Measurements from ENCODE around the gene COA4.

The COA4 gene

DNA sequence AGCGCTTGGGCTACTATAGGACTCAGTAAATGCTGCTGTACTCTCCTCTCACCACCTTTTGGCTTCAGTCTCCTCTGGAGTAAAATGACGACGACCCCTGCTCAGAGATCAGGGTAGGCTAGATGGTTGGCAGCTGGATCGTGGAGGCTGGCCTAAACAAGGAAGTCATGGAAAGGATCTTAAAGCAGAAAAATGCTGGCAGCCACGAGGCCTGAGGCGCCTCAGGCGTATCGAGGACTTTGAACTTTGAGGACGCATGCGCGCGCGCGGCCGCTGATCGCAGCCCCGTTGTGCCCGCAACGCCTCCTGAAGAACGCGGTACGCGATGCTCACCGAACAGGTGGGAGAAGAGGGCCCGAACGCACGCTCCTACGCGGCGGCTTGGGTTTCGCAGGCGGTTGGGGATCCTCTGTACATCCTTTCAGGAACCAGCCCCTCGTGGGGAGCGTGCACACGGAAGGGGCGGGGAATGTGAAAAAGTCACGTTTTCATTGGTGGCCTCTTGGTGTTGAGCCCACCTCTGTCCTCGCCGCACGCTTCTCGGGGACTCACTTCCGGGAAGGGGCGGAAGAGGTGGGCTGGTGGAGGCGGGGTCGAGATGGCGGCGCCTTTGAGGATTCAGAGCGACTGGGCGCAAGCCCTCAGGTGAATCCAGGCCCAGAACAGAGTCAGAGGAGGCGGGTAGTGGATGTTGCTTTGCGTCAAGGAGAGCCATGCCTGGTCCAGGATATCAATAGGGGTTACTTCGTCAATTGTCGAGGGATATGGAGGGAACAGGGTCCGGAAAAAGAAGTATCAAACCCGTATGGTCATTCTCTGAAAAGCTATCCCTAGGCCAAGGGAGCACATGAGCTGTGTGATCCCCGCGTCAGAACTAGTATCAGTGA lies at the start of gene COA4, which contains the start of gene PAAF1:
TSS of gene COA4 (minus strand) at position 423 of the 887 bp plus-strand sequence. CDS start 3,468 bp downstream, outside the sequence.
TSS of gene PAAF1 (plus strand) at position 576 of the 887 bp plus-strand sequence. CDS start at position 599, 23 bp downstream.
- H3K4me3 Mint-ChIP-seq = peak within 1 kb of the TSS; percentile 99
- ATAC-seq (ENCODE audit: low read depth) = peak; percentile 98
- H3K27me3 Mint-ChIP-seq = no peaks in the 10 kb centered on the region
- H3K4me1 Mint-ChIP-seq = peaks cover 24% of the 10 kb centered on the region
- no peaks in the 10 kb centered on the region for H3K9me3 Mint-ChIP-seq
- DNase-seq (ENCODE audit: low spot score in 2 of 2) = peak; percentile 79 to 88
- H3K36me3 Mint-ChIP-seq = peaks cover 8% of the 10 kb centered on the region
- peak within 1 kb of the TSS; percentile 95 for H3K27ac Mint-ChIP-seq

DNA sequence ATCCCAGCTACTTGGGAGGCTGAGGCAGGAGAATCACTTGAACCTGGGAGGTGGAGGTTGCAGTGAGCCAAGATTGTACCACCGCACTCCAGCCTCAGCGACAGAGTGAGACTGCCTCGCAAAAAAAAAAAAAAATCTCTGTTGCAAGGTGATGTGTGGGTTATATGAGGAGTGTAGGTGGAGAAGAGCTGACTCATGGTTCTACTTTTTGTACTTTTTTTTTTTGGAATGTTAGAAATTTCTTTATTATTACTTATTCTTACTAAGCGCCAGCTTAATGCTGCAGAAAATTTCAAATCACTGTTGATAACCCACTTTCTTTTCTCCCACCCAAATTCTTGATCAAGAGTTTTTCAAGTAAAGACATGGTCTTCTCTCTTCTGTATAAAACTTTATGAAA lies 44.5 kb upstream of the COA4 start:
- Mint-ChIP-seq H3K27ac (no peak overlapping the region), H3K9me3 (no peaks in the 10 kb centered on the region), H3K36me3 (peaks cover 25% of the 10 kb centered on the region), H3K27me3 (no peaks in the 10 kb centered on the region), H3K4me3 (no peak overlapping the region), H3K4me1 (no peaks in the 10 kb centered on the region)
- DNase-seq (ENCODE audit: low spot score in 2 of 2) (no peak), ATAC-seq (ENCODE audit: low read depth) (no peak)

DNA sequence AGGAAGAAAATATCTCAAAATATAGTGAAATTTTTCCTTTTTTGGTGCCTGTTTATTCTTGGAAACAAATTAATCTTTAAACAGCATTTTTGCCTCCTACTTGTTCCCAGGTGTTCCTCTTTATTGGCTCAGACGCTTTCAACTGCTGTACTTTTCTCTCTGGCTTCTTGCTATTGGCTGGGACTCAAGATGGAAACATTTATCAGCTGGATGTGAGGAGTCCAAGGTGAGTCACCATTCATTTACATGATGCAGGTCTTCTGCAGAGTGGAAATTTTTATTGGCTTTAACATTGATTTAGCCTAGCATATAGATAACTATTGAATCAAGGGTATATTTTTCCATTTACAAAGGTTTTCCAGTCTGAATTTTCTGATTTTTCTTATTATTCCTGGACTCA lies 39.8 kb upstream of the COA4 start:
- peaks cover 34% of the 10 kb centered on the region for H3K36me3 Mint-ChIP-seq
- no peaks in the 10 kb centered on the region for H3K27me3 Mint-ChIP-seq
- no peaks in the 10 kb centered on the region for H3K4me1 Mint-ChIP-seq
- H3K27ac Mint-ChIP-seq = no peak overlapping the region
- DNase-seq (ENCODE audit: low spot score in 2 of 2) (no peak), ATAC-seq (ENCODE audit: low read depth) (no peak)
- H3K4me3 Mint-ChIP-seq = no peak overlapping the region
- H3K9me3 Mint-ChIP-seq = no peaks in the 10 kb centered on the region

DNA sequence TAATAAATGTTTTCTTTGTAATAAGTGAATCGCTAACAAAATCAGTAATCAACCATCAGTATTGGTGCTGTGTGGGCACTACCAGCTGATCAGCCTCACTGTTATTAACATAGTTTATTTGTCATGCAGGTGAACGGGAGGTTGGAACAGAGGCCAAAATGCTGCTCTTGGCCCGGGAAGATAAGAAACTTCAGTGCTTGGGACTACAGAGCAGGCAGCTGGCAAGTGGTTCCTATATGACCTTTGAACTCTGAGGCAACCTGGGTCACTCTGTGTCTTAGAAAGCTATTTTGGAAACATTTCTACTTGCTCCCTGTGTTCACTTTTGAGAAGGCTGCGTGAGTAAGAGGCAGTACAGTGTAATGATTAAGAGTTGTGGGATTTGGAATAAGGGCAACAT lies 37.6 kb upstream of the COA4 start:
- Mint-ChIP-seq H3K4me1 (no peaks in the 10 kb centered on the region), H3K36me3 (peaks cover 38% of the 10 kb centered on the region), H3K27me3 (no peaks in the 10 kb centered on the region), H3K27ac (no peak overlapping the region), H3K4me3 (no peak overlapping the region), H3K9me3 (no peaks in the 10 kb centered on the region)
- DNase-seq (ENCODE audit: low spot score in 2 of 2) (no peak), ATAC-seq (ENCODE audit: low read depth) (no peak)

DNA sequence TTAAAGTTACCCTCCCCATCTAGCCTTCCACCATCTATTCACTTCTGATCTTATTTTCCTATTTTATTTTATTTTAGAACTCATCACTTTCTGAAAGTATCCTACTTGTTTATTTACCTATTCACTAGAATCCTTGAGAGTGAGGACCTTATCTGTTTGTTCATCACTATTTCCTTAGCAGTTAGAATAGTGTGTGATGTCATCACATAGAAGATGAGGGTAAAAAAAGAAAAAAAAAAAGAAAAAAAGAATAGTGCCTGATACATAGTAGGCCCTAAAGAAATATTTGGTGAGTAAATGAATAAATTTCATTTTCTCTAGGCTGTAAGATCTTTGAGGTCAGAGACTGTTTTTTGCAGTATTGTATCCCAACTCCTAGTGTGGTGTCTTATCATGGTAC lies 36.8 kb upstream of the COA4 start:
- Mint-ChIP-seq H3K27ac (no peak overlapping the region), H3K4me1 (no peaks in the 10 kb centered on the region), H3K9me3 (no peaks in the 10 kb centered on the region), H3K27me3 (no peaks in the 10 kb centered on the region), H3K4me3 (no peak overlapping the region), H3K36me3 (peaks cover 34% of the 10 kb centered on the region)
- DNase-seq (ENCODE audit: low spot score in 2 of 2) (no peak), ATAC-seq (ENCODE audit: low read depth) (no peak)

DNA sequence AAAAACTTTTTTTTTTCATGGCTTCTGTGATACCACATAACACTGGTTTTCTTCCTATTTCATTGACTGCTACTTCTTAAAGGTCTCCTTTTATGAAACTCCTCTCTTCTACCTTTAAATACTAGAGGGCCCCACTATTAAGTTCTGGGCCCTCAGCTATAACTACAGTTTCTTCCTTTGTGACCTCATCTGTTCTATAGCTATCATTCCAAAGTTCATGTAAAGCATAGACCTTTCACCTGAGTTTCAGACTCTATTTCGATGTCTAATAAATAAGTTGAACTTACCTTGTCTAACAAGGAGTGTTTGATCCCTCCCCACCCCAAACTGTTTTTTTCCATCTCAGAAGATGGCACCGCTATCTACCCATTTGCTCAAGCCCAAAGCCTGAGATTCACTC lies 35.4 kb upstream of the COA4 start:
- ATAC-seq (ENCODE audit: low read depth) (no peak), DNase-seq (ENCODE audit: low spot score in 2 of 2) (no peak)
- Mint-ChIP-seq H3K4me1 (no peaks in the 10 kb centered on the region), H3K4me3 (no peak overlapping the region), H3K27me3 (no peaks in the 10 kb centered on the region), H3K27ac (no peak overlapping the region), H3K9me3 (no peaks in the 10 kb centered on the region), H3K36me3 (peaks cover 33% of the 10 kb centered on the region)

DNA sequence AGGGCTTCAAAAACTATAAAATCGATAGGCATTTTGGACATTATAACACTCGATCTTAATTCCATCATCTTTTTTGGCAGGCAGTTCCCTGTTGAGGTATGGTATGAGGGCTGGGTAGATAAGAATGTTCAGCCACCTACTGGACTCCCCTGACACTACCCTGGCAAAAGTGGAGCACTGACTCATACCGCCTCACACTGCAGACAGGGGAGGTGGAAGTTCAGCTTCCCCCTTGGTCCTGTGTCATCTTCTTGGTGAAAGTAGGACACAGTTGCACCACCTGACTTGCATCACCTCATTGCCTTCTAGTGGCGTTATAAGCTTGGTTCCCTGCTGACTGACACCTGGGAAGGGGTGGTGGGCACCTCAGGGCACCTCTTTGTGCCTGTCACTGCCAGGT lies 30.5 kb upstream of the COA4 start:
- DNase-seq (ENCODE audit: low spot score in 2 of 2) (no peak), ATAC-seq (ENCODE audit: low read depth) (no peak)
- H3K27ac Mint-ChIP-seq = no peak overlapping the region
- H3K4me3 Mint-ChIP-seq = no peak overlapping the region
- H3K36me3 Mint-ChIP-seq = peaks cover 19% of the 10 kb centered on the region
- H3K9me3 Mint-ChIP-seq = no peaks in the 10 kb centered on the region
- no peaks in the 10 kb centered on the region for H3K4me1 Mint-ChIP-seq
- H3K27me3 Mint-ChIP-seq = no peaks in the 10 kb centered on the region

DNA sequence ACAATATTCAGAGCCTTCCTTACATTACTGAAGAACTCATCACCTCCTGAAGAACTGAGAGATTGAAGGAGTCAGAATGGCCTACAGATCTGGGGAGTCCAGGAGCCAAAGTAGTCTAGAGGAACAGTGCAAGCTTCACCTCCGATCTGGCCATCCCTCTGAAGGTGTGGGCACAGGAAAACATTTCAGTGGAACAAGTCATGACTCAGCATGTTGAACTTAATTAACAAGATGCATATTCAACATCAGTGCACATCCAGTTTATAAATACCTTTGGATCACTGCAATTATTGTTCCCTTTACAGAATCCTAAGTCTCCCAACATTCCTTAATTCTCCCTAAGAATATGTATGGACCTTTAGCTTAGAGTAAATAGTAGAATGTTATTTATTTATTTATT lies 25.7 kb upstream of the COA4 start:
- H3K9me3 Mint-ChIP-seq = no peaks in the 10 kb centered on the region
- ATAC-seq (ENCODE audit: low read depth) (no peak), DNase-seq (ENCODE audit: low spot score in 2 of 2) (no peak)
- H3K27me3 Mint-ChIP-seq = no peaks in the 10 kb centered on the region
- H3K27ac Mint-ChIP-seq = no peak overlapping the region
- H3K4me3 Mint-ChIP-seq = no peak overlapping the region
- no peaks in the 10 kb centered on the region for H3K4me1 Mint-ChIP-seq
- peaks cover 15% of the 10 kb centered on the region for H3K36me3 Mint-ChIP-seq

DNA sequence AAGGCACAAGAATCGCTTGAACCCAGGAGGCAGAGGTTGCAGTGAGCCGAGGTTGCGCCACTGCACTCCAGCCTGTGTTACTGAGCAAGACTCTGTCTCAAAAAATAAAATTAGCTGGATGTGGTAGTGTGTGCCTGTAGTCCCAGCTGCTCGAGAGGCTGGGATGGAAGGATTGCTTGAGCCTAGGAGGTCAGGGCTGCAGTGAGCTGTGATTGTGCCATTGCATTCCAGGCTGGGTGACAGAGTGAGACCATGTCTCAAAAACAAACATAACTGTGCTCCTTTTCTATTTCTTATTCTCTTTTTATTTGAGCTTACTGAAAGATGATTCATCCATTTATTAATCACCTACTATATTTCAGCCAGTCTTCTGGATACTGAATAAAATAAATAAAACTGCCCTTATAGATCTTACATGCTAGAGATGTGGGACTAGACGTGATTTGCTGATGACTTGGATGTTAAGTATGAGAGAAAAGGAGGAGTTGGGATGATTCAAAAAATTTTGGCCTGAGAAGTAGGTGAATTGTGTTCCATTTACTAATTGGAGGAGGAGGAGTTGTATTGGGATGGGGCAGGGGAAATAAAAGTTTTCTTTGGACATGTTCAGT lies 18.2 kb upstream of the COA4 start:
- H3K36me3 Mint-ChIP-seq = peaks cover 13% of the 10 kb centered on the region
- no peaks in the 10 kb centered on the region for H3K4me1 Mint-ChIP-seq
- H3K27me3 Mint-ChIP-seq = no peaks in the 10 kb centered on the region
- no peaks in the 10 kb centered on the region for H3K9me3 Mint-ChIP-seq
- H3K27ac Mint-ChIP-seq = no peak overlapping the region
- ATAC-seq (ENCODE audit: low read depth) (no peak), DNase-seq (ENCODE audit: low spot score in 2 of 2) (no peak)
- no peak overlapping the region for H3K4me3 Mint-ChIP-seq

DNA sequence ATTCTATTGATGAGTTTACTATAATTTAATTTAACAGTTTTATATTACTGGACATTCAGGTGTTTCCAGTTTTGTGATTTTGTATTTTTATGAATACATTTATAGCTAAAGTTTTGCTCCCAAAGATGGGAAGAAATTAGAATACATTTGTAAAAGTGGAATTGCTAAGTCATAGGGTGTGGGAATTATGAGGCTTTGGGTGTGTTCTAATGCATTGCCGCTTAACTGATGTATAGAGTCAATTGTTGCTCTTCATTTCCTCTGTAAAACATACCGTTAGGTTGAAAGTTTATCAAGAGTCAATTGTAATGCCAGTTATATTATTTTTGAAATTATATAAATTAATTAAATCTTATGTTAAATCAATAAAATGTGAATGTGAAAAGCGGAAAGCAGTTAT lies 16.4 kb upstream of the COA4 start:
- Mint-ChIP-seq H3K9me3 (no peaks in the 10 kb centered on the region), H3K27ac (no peak overlapping the region), H3K36me3 (peaks cover 17% of the 10 kb centered on the region), H3K27me3 (no peaks in the 10 kb centered on the region), H3K4me1 (no peaks in the 10 kb centered on the region), H3K4me3 (no peak overlapping the region)
- ATAC-seq (ENCODE audit: low read depth) = no peak
- DNase-seq (ENCODE audit: low spot score in 2 of 2) = no peak

DNA sequence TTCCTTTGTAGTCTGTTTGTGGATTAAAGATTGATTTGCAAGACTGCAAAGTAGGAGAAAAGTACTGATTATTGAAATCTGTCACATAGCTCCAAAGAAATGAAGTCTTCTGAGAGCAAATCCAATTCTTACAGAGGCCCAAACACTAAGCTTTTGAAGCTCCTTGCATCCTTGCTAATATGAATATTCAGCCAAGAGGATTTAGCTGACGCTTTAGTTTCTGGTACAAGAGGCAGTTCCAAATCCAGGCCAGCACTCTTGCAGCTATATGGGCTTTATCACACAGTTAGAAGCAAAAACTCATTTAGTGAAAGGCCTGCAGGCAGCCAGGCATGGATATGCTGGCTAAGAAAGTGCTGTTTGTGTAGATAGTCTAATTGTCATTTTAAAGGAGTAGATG lies 12.9 kb upstream of the COA4 start:
- ATAC-seq (ENCODE audit: low read depth) = no peak
- H3K27me3 Mint-ChIP-seq = no peaks in the 10 kb centered on the region

DNA sequence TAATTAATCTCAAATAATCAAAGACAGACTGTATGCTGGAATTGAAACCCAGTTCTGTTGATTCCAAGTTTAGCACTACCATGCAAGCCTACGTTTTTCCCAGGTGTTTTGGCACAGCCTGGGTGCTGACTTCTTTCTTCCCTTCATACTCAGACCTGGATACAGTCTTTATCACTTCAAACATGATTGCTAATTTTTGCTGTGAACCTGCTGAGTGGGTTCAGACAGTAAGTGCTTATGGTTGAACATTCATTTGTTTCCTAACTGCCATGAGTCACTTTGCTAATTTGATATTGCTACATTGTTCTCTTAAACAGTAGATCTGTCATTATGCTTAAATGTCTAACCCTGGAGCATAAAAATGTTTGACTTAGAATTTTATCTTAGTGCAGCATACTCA lies 12.4 kb upstream of the COA4 start:
- no peak overlapping the region for H3K4me3 Mint-ChIP-seq
- peaks cover 19% of the 10 kb centered on the region for H3K36me3 Mint-ChIP-seq
- H3K9me3 Mint-ChIP-seq = no peaks in the 10 kb centered on the region
- ATAC-seq (ENCODE audit: low read depth) (no peak), DNase-seq (ENCODE audit: low spot score in 2 of 2) (no peak)
- H3K27ac Mint-ChIP-seq = no peak overlapping the region
- H3K4me1 Mint-ChIP-seq = peaks cover 2% of the 10 kb centered on the region
- H3K27me3 Mint-ChIP-seq = no peaks in the 10 kb centered on the region

More for the DNA sequence above, 12.9 kb upstream of the COA4 start:
- H3K27ac Mint-ChIP-seq = no peak overlapping the region
- peaks cover 19% of the 10 kb centered on the region for H3K36me3 Mint-ChIP-seq
- H3K9me3 Mint-ChIP-seq = no peaks in the 10 kb centered on the region
- H3K4me3 Mint-ChIP-seq = no peak overlapping the region
- DNase-seq (ENCODE audit: low spot score in 2 of 2) = no peak
- peaks cover 2% of the 10 kb centered on the region for H3K4me1 Mint-ChIP-seq

DNA sequence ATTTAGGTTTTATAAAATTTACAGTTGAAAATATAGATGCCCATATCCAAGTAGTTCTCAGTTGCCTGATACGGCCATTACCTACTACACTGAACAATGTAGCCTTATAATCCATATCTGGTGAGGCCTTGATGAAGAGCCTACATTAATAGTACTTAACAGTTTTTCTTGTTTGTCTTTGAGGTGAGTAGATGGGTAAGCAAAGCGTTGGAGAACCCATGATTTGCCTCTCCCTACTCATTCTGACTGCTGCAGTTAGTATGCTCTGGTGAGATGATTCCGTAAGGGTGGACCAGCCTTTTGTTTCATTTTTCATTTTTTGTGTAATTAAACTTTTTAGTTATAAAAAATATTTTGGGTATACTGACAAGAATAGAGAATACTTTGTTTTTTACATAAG lies 11.6 kb upstream of the COA4 start:
- Mint-ChIP-seq H3K36me3 (peaks cover 25% of the 10 kb centered on the region), H3K4me1 (peaks cover 4% of the 10 kb centered on the region), H3K27me3 (no peaks in the 10 kb centered on the region), H3K9me3 (no peaks in the 10 kb centered on the region), H3K27ac (no peak overlapping the region), H3K4me3 (no peak overlapping the region)
- DNase-seq (ENCODE audit: low spot score in 2 of 2) (no peak), ATAC-seq (ENCODE audit: low read depth) (no peak)

DNA sequence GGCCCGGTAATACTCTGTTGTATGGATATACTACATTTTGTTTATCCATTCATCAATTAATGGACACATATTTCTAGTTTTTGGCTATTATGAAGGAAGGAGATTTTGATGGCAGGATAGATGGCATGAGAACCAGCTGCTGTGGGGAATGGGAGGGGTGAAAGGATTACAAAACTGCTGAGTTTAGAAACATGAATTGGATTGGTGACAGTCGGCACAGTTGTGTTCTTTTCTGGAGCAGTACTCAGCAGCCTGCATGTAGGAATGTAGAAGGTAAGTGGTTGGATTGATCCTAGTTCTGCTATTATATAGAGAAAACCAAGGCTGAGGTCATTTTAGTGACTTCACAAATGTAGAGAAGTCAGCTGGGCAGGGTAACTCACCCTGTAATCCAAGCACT lies 7.2 kb upstream of the COA4 start:
- Mint-ChIP-seq H3K27me3 (no peaks in the 10 kb centered on the region), H3K27ac (no peak overlapping the region)

More for the DNA sequence above, 7.2 kb upstream of the COA4 start:
- Mint-ChIP-seq H3K9me3 (no peaks in the 10 kb centered on the region), H3K4me1 (peaks cover 5% of the 10 kb centered on the region), H3K36me3 (peaks cover 13% of the 10 kb centered on the region), H3K4me3 (no peak overlapping the region)
- ATAC-seq (ENCODE audit: low read depth) (no peak), DNase-seq (ENCODE audit: low spot score in 2 of 2) (no peak)
